ENCODE measurements around the gene FREY1. TPM values are rescaled to one million over a fixed set of nuclear protein-coding genes. Genes with fewer than 3 reads are reported as not detected.

FREY1 gene
- total and polyA plus RNA-seq, 9 of the 15 experiments (the other 6 are each of a cell fraction or from before 2014, with no cell fraction given): 0.25 to 1.5 (median 1.1) TPM; not detected in 5

GRCh38 chr11:45929486-45930030 lies 22.5 kb upstream of the FREY1 start:
- no peak for DNase-seq (ENCODE audit: extremely low read depth in 1 of 4, low spot score in 3 of 4)
- no TSS peak for BruUV-seq (replicated peaks)
- intact Hi-C loops (cut with micrococcal nuclease): no loop called here
- H3K9me1 ChIP-seq (ENCODE audit: control insufficient read depth, insufficient read depth, low read length): no peaks in the 10 kb centered on the region
- no peaks in the 10 kb centered on the region for H3K9me3 ChIP-seq (replicated peaks; ENCODE audit: control insufficient read depth, insufficient read depth, low read depth, low read length)
- H3K9ac ChIP-seq (ENCODE audit: insufficient read depth in 1 of 2, low read depth in 2 of 2, low read length in 2 of 2): peak overlapping the region in 1 of 2 experiments; percentile 85; a peak in 2 of 4 replicates
- H3K4me1 ChIP-seq (replicated peaks in 1 of 2; ENCODE audit: control insufficient read depth in 2 of 2, insufficient read depth in 2 of 2, low read length in 2 of 2): peaks cover 5 to 47% of the 10 kb centered on the region in 2 experiments; a peak in 3 of 5 replicates
- ChIA-PET CTCF (ENCODE audit: low intra/inter-chr PET ratio) (no interaction called here), POLR2A (interaction anchor here (0.6 to 1.3 kb wide), 5 partner anchors 10 to 24 kb away, joined by 3 to 5 read pairs (median 3); no protein-coding TSS in a partner anchor)
- no peaks in the 10 kb centered on the region for H3K79me2 ChIP-seq (ENCODE audit: control insufficient read depth, insufficient read depth, low read length)
- no peaks in the 10 kb centered on the region; the same call in none of the 2 replicates for H4K20me1 ChIP-seq (replicated peaks; ENCODE audit: control insufficient read depth, insufficient read depth, low read length)
- H3K27ac ChIP-seq (ENCODE audit: extremely low read depth, low read depth, low read length): no peak overlapping the region
- TF ChIP-seq TBP (optimal IDR thresholded peaks at IDR 0.05; ENCODE audit: low read depth, low read length) (peak; percentile 35), SRF (CRISPR knock-in tag; IDR thresholded peaks at IDR 0.05) (no peak)
- no peak overlapping the region for H3K4me3 ChIP-seq
- in situ Hi-C loops (cut with MboI): no loop called here
- peak; percentile 16 for ATAC-seq
- no peak overlapping the region for H3K4me2 ChIP-seq (ENCODE audit: insufficient read depth, low read length)
- no peak for FAIRE-seq
- peaks cover 30% of the 10 kb centered on the region; the same call in 2 of the 3 replicates for H3K36me3 ChIP-seq (ENCODE audit: control insufficient read depth, insufficient read depth, low read length)
- H2AFZ ChIP-seq (ENCODE audit: low read depth, low read length): no peak overlapping the region
- H3K27me3 ChIP-seq (ENCODE audit: control insufficient read depth in 2 of 2, insufficient read depth in 2 of 2, low read length in 2 of 2): no peaks in the 10 kb centered on the region
- 49% methylated on average over 8 of the region's 10 CpGs for WGBS (ENCODE audit: insufficient coverage, low coverage, missing lambda C conversion rate)

- intact Hi-C loops (cut with micrococcal nuclease) (no loop called here), in situ Hi-C loops (cut with MboI) (no loop called here)
- ATAC-seq: no peak
- no peak for FAIRE-seq
- Histone ChIP-seq H3K9me3 (replicated peaks; ENCODE audit: control insufficient read depth, insufficient read depth, low read depth, low read length) (no peaks in the 10 kb centered on the region), H3K9ac (ENCODE audit: insufficient read depth in 1 of 2, low read depth in 2 of 2, low read length in 2 of 2) (peak overlapping the region in 1 of 2 experiments; percentile 28; a peak in 1 of 4 replicates), H2AFZ (ENCODE audit: low read depth, low read length) (no peak overlapping the region), H3K36me3 (ENCODE audit: control insufficient read depth, insufficient read depth, low read length) (peaks cover 21% of the 10 kb centered on the region; the same call in 1 of the 3 replicates), H4K20me1 (replicated peaks; ENCODE audit: control insufficient read depth, insufficient read depth, low read length) (no peaks in the 10 kb centered on the region; the same call in none of the 2 replicates), H3K9me1 (ENCODE audit: control insufficient read depth, insufficient read depth, low read length) (no peaks in the 10 kb centered on the region), H3K27me3 (ENCODE audit: control insufficient read depth in 2 of 2, insufficient read depth in 2 of 2, low read length in 2 of 2) (no peaks in the 10 kb centered on the region), H3K79me2 (ENCODE audit: control insufficient read depth, insufficient read depth, low read length) (no peaks in the 10 kb centered on the region), H3K4me1 (replicated peaks in 1 of 2; ENCODE audit: control insufficient read depth in 2 of 2, insufficient read depth in 2 of 2, low read length in 2 of 2) (peaks cover 5 to 49% of the 10 kb centered on the region in 2 experiments; a peak in 3 of 5 replicates), H3K27ac (ENCODE audit: extremely low read depth, low read depth, low read length) (no peak overlapping the region), H3K4me2 (ENCODE audit: insufficient read depth, low read length) (no peak overlapping the region), H3K4me3 (no peak overlapping the region)
- ChIA-PET CTCF (ENCODE audit: low intra/inter-chr PET ratio) (no interaction called here), POLR2A (interaction anchor here (0.7 to 1.3 kb wide), 2 partner anchors 11 to 67 kb away, joined by 3 to 4 read pairs; no protein-coding TSS in a partner anchor)
- no TSS peak for BruUV-seq (replicated peaks)
- no peak for DNase-seq (ENCODE audit: extremely low read depth in 1 of 4, low spot score in 3 of 4)
- WGBS (ENCODE audit: insufficient coverage, low coverage, missing lambda C conversion rate): 90% methylated on average over 9 of the region's 13 CpGs
- TF ChIP-seq PURB (CRISPR knock-in tag; IDR thresholded peaks at IDR 0.05; ENCODE audit: low read depth) (no peak), GABPB1 (CRISPR knock-in tag; IDR thresholded peaks at IDR 0.05) (no peak), E2F5 (CRISPR knock-in tag; IDR thresholded peaks at IDR 0.05) (no peak), RBM22 (IDR thresholded peaks at IDR 0.05; ENCODE audit: low read depth, low read length, poor library complexity, severe bottlenecking) (no peak), ID3 (CRISPR knock-in tag; IDR thresholded peaks at IDR 0.05) (no peak), ID3 (tag; IDR thresholded peaks at IDR 0.05) (no peak), ESRRB (CRISPR knock-in tag; IDR thresholded peaks at IDR 0.05; ENCODE audit: borderline replicate concordance) (no peak)
These were observed 21.6 kb upstream of the FREY1 start for GRCh38 chr11:45928535-45929215.

All from K562 (cell line).